Breast epithelium (tissue), 3 donors: ENCODE data around the gene SNAP47.

Experiments
- POLR2A ChIP-seq: fragments of 450-650 bp; IDR thresholded peaks from one replicate; pipeline ENCODE4 v1.6.1; 2016; ENCODE audit warnings: antibody characterized with exemption, mild to moderate bottlenecking, moderate library complexity
- POLR2AphosphoS5 ChIP-seq, 3 donors: sonication (generic); formaldehyde crosslinking; IDR thresholded peaks; one replicate each; pipeline ENCODE4 v1.6.1; 2017; ENCODE audit warnings: antibody characterized with exemption in 3 of 3

- TF ChIP-seq POLR2AphosphoS5 (IDR thresholded peaks at IDR 0.05) (peak in 2 of 3 donors; percentile 16 to 28), POLR2A (no peak)
These were observed 53.2 kb downstream of the SNAP47 start for GRCh38 chr1:227788271-227789083.
